ENCODE measurements around the gene PNPLA7. TPM values are rescaled to one million over a fixed set of nuclear protein-coding genes. Genes with fewer than 3 reads are reported as not detected.
"Not testable (repeated sequence)": the region's sequence is repeated elsewhere in the genome, so short reads cannot be mapped to it uniquely, and the experiment has no call there.

Gene PNPLA7
- total RNA-seq, 2 experiments from 2014 or later: 5.6 to 7.0 TPM

- Mint-ChIP-seq H3K27ac (peak overlapping the region; percentile 61), H3K27me3 (no peaks in the 10 kb centered on the region), H3K9me3 (no peaks in the 10 kb centered on the region), H3K4me1 (peaks cover 9% of the 10 kb centered on the region), H3K36me3 (peaks cover 15% of the 10 kb centered on the region), H3K4me3 (no peak overlapping the region)
- ATAC-seq (ENCODE audit: low read depth) (no peak), DNase-seq (no peak)
- POLR2A ChIA-PET: no interaction called here
Observed at GRCh38 chr9:137564817-137565411, 14.7 kb upstream of the PNPLA7 start.

GRCh38 chr9:137564134-137564533 lies 13.9 kb upstream of the PNPLA7 start:
- ATAC-seq (ENCODE audit: low read depth) (no peak), DNase-seq (no peak)
- H3K27ac Mint-ChIP-seq: peak overlapping the region; percentile 59
- H3K27me3 Mint-ChIP-seq: no peaks in the 10 kb centered on the region
- POLR2A ChIA-PET: interaction anchor here (1.8 kb wide), 1 partner anchor 12 kb away, joined by 5 read pairs; the partner anchor contains the start of gene MRPL41
- no peaks in the 10 kb centered on the region for H3K9me3 Mint-ChIP-seq
- no peak overlapping the region for H3K4me3 Mint-ChIP-seq
- peaks cover 15% of the 10 kb centered on the region for H3K36me3 Mint-ChIP-seq
- peaks cover 9% of the 10 kb centered on the region for H3K4me1 Mint-ChIP-seq

- peaks cover 9% of the 10 kb centered on the region for H3K36me3 Mint-ChIP-seq
- H3K27ac Mint-ChIP-seq: no peak overlapping the region
- POLR2A ChIA-PET: no interaction called here
- H3K4me1 Mint-ChIP-seq: no peaks in the 10 kb centered on the region
- H3K27me3 Mint-ChIP-seq: no peaks in the 10 kb centered on the region
- no peaks in the 10 kb centered on the region for H3K9me3 Mint-ChIP-seq
- H3K4me3 Mint-ChIP-seq: no peak overlapping the region
- ATAC-seq (ENCODE audit: low read depth): no peak
- no peak for DNase-seq
Observed at GRCh38 chr9:137558127-137558526, 7.9 kb upstream of the PNPLA7 start.

GRCh38 chr9:137556069-137556838 lies 6.1 kb upstream of the PNPLA7 start:
- no peak overlapping the region for H3K27ac Mint-ChIP-seq
- H3K4me3 Mint-ChIP-seq: no peak overlapping the region
- ATAC-seq (ENCODE audit: low read depth) (no peak), DNase-seq (no peak)
- POLR2A ChIA-PET: no interaction called here
- no peaks in the 10 kb centered on the region for H3K27me3 Mint-ChIP-seq
- no peaks in the 10 kb centered on the region for H3K9me3 Mint-ChIP-seq
- peaks cover 7% of the 10 kb centered on the region for H3K36me3 Mint-ChIP-seq
- H3K4me1 Mint-ChIP-seq: peaks cover 3% of the 10 kb centered on the region

GRCh38 chr9:137555179-137555578 lies 5.0 kb upstream of the PNPLA7 start:
- Mint-ChIP-seq H3K36me3 (peaks cover 7% of the 10 kb centered on the region), H3K9me3 (no peaks in the 10 kb centered on the region), H3K4me3 (no peak overlapping the region), H3K4me1 (peaks cover 5% of the 10 kb centered on the region), H3K27ac (peak overlapping the region; percentile 34), H3K27me3 (no peaks in the 10 kb centered on the region)
- no peak for ATAC-seq (ENCODE audit: low read depth)
- POLR2A ChIA-PET: no interaction called here
- DNase-seq: no peak

- no peak for ATAC-seq (ENCODE audit: low read depth)
- Mint-ChIP-seq H3K27ac (no peak overlapping the region), H3K36me3 (peaks cover 4% of the 10 kb centered on the region), H3K4me1 (peaks cover 7% of the 10 kb centered on the region), H3K27me3 (no peaks in the 10 kb centered on the region), H3K9me3 (no peaks in the 10 kb centered on the region), H3K4me3 (no peak overlapping the region)
- no peak for DNase-seq
- POLR2A ChIA-PET: no interaction called here
Observed at GRCh38 chr9:137554349-137554748, 4.1 kb upstream of the PNPLA7 start.

GRCh38 chr9:137553654-137554053 lies 3.5 kb upstream of the PNPLA7 start:
- H3K27ac Mint-ChIP-seq; H3K4me1 Mint-ChIP-seq; H3K36me3 Mint-ChIP-seq; H3K9me3 Mint-ChIP-seq; H3K4me3 Mint-ChIP-seq; ATAC-seq (ENCODE audit: low read depth); H3K27me3 Mint-ChIP-seq; DNase-seq: not testable (repeated sequence)
- POLR2A ChIA-PET: interaction anchor here (0.7 kb wide), 1 partner anchor 235 kb away, joined by 3 read pairs; no protein-coding TSS in a partner anchor

GRCh38 chr9:137552022-137552768 lies 2.0 kb upstream of the PNPLA7 start:
- POLR2A ChIA-PET: interaction anchor here (0.8 to 1.7 kb wide), 10 partner anchors 11 to 311 kb away, joined by 3 to 11 read pairs (median 5); partner anchors contain the start of genes TUBB4B and ZMYND19
- peak; percentile 9 for ATAC-seq (ENCODE audit: low read depth)

GRCh38 chr9:137551264-137552021 lies 1.2 kb upstream of the PNPLA7 start, which contains the start of gene MRPL41:
Gene MRPL41 (plus strand): TSS chr9:137551879. CDS start chr9:137552082, 203 bp downstream.
- Mint-ChIP-seq H3K27ac (peak within 1 kb of the TSS; percentile 69), H3K9me3 (no peaks in the 10 kb centered on the region), H3K36me3 (peaks cover 4% of the 10 kb centered on the region), H3K4me1 (peaks cover 7% of the 10 kb centered on the region), H3K27me3 (no peaks in the 10 kb centered on the region), H3K4me3 (peak within 1 kb of the TSS; percentile 77)
- ATAC-seq (ENCODE audit: low read depth) (peak; percentile 91), DNase-seq (peak; percentile 96)
- POLR2A ChIA-PET: interaction anchor here (0.8 to 1.8 kb wide), 11 partner anchors 12 to 311 kb away, joined by 3 to 11 read pairs (median 5); partner anchors contain the start of genes TUBB4B and ZMYND19

More at GRCh38 chr9:137552022-137552768, 2.0 kb upstream of the PNPLA7 start:
- peak overlapping the region; percentile 66 for H3K27ac Mint-ChIP-seq
- H3K9me3 Mint-ChIP-seq: no peaks in the 10 kb centered on the region
- DNase-seq: no peak
- no peaks in the 10 kb centered on the region for H3K27me3 Mint-ChIP-seq
- H3K36me3 Mint-ChIP-seq: peaks cover 4% of the 10 kb centered on the region
- peak overlapping the region; percentile 77 for H3K4me3 Mint-ChIP-seq
- H3K4me1 Mint-ChIP-seq: peaks cover 7% of the 10 kb centered on the region

GRCh38 chr9:137550958-137551263 lies 709 bp upstream of the PNPLA7 start:
- H3K27ac Mint-ChIP-seq: peak overlapping the region; percentile 69
- not testable (repeated sequence) for H3K9me3 Mint-ChIP-seq; H3K27me3 Mint-ChIP-seq; DNase-seq; H3K36me3 Mint-ChIP-seq; H3K4me1 Mint-ChIP-seq; ATAC-seq (ENCODE audit: low read depth)
- POLR2A ChIA-PET: interaction anchor here (1.0 to 1.8 kb wide), 3 partner anchors 9 to 310 kb away, joined by 3 to 6 read pairs (median 5); partner anchors contain the start of gene TUBB4B
- H3K4me3 Mint-ChIP-seq: peak overlapping the region; percentile 73

- POLR2A ChIA-PET: no interaction called here
- DNase-seq (no peak), ATAC-seq (ENCODE audit: low read depth) (no peak)
- peaks cover 2% of the 10 kb centered on the region for H3K36me3 Mint-ChIP-seq
- H3K27me3 Mint-ChIP-seq: no peaks in the 10 kb centered on the region
- H3K9me3 Mint-ChIP-seq: no peaks in the 10 kb centered on the region
- peaks cover 10% of the 10 kb centered on the region for H3K4me1 Mint-ChIP-seq
- no peak overlapping the region for H3K4me3 Mint-ChIP-seq
- no peak overlapping the region for H3K27ac Mint-ChIP-seq
Observed at GRCh38 chr9:137547687-137548543, 2.3 kb downstream of the PNPLA7 start.

- Mint-ChIP-seq H3K4me1 (peaks cover 4% of the 10 kb centered on the region), H3K27me3 (no peaks in the 10 kb centered on the region), H3K9me3 (no peaks in the 10 kb centered on the region), H3K27ac (no peak overlapping the region), H3K4me3 (no peak overlapping the region), H3K36me3 (no peaks in the 10 kb centered on the region)
- DNase-seq (no peak), ATAC-seq (ENCODE audit: low read depth) (no peak)
- POLR2A ChIA-PET: no interaction called here
Observed at GRCh38 chr9:137545123-137545522, 5.1 kb downstream of the PNPLA7 start.
